ENCODE results near the gene PLK4. TPM values are rescaled to one million over a fixed set of nuclear protein-coding genes. Genes with fewer than 3 reads are reported as not detected.

Gene PLK4
- total and polyA plus RNA-seq, 5 donors from 2014 or later = 1.3 to 13.8 (median 2.8) TPM

- H3K27ac Mint-ChIP-seq = no peak overlapping the region
- no peak overlapping the region for H3K4me3 Mint-ChIP-seq
- no peak overlapping the region for H3K4me3 ChIP-seq (ENCODE audit: low read depth, low read length)
- no peak overlapping the region for H3K27ac ChIP-seq (ENCODE audit: insufficient read depth, low read length, poor library complexity, severe bottlenecking)
- H3K4me1 ChIP-seq (ENCODE audit: control insufficient read depth, insufficient read depth, low read length, poor library complexity, severe bottlenecking) = no peaks in the 10 kb centered on the region
- H3K36me3 ChIP-seq (ENCODE audit: control insufficient read depth, insufficient read depth, low read length) = no peaks in the 10 kb centered on the region
- peaks cover 21% of the 10 kb centered on the region for H3K36me3 Mint-ChIP-seq
- H3K9me3 ChIP-seq (ENCODE audit: control insufficient read depth in 2 of 2, low read length in 2 of 2) = peaks cover 33 to 60% of the 10 kb centered on the region in 2 experiments
- no peak for DNase-seq
- no peaks in the 10 kb centered on the region for H3K27me3 Mint-ChIP-seq
- ATAC-seq (ENCODE audit: low read depth in 2 of 2) = no peak
- no peaks in the 10 kb centered on the region for H3K27me3 ChIP-seq (ENCODE audit: control insufficient read depth, insufficient read depth, low read length)
- peaks cover 0 to 7% (median 0%) of the 10 kb centered on the region in 4 donors for H3K4me1 Mint-ChIP-seq
- peaks cover 2 to 53% (median 27%) of the 10 kb centered on the region in 7 donors for H3K9me3 Mint-ChIP-seq
These were observed 28.0 kb upstream of the PLK4 start for GRCh38 chr4:127852661-127853060.

GRCh38 chr4:127856196-127856812 is 24.4 kb upstream of the PLK4 start:
- DNase-seq (no peak), ATAC-seq (ENCODE audit: low read depth in 2 of 2) (no peak)
- no peaks in the 10 kb centered on the region for H3K27me3 Mint-ChIP-seq
- Histone ChIP-seq H3K4me3 (ENCODE audit: low read depth, low read length) (no peak overlapping the region), H3K27ac (ENCODE audit: insufficient read depth, low read length, poor library complexity, severe bottlenecking) (no peak overlapping the region), H3K36me3 (ENCODE audit: control insufficient read depth, insufficient read depth, low read length) (no peaks in the 10 kb centered on the region), H3K27me3 (ENCODE audit: control insufficient read depth, insufficient read depth, low read length) (no peaks in the 10 kb centered on the region), H3K9me3 (ENCODE audit: control insufficient read depth in 2 of 2, low read length in 2 of 2) (peaks cover 13 to 25% of the 10 kb centered on the region in 2 experiments), H3K4me1 (ENCODE audit: control insufficient read depth, insufficient read depth, low read length, poor library complexity, severe bottlenecking) (no peaks in the 10 kb centered on the region)
- peaks cover 2 to 44% (median 18%) of the 10 kb centered on the region in 7 donors for H3K9me3 Mint-ChIP-seq
- peaks cover 0 to 11% (median 3%) of the 10 kb centered on the region in 4 donors for H3K4me1 Mint-ChIP-seq
- peaks cover 23% of the 10 kb centered on the region for H3K36me3 Mint-ChIP-seq
- H3K27ac Mint-ChIP-seq = no peak overlapping the region
- no peak overlapping the region for H3K4me3 Mint-ChIP-seq

- H3K4me1 Mint-ChIP-seq = peaks cover 0 to 11% (median 3%) of the 10 kb centered on the region in 4 donors
- no peak overlapping the region for H3K27ac ChIP-seq (ENCODE audit: insufficient read depth, low read length, poor library complexity, severe bottlenecking)
- H3K36me3 ChIP-seq (ENCODE audit: control insufficient read depth, insufficient read depth, low read length) = no peaks in the 10 kb centered on the region
- ATAC-seq (ENCODE audit: low read depth in 2 of 2) = no peak
- H3K27me3 ChIP-seq (ENCODE audit: control insufficient read depth, insufficient read depth, low read length) = no peaks in the 10 kb centered on the region
- H3K4me3 Mint-ChIP-seq = no peak overlapping the region
- no peaks in the 10 kb centered on the region for H3K27me3 Mint-ChIP-seq
- H3K4me1 ChIP-seq (ENCODE audit: control insufficient read depth, insufficient read depth, low read length, poor library complexity, severe bottlenecking) = no peaks in the 10 kb centered on the region
- peaks cover 20% of the 10 kb centered on the region for H3K36me3 Mint-ChIP-seq
- peaks cover 10 to 20% of the 10 kb centered on the region in 2 experiments for H3K9me3 ChIP-seq (ENCODE audit: control insufficient read depth in 2 of 2, low read length in 2 of 2)
- DNase-seq = no peak
- no peak overlapping the region for H3K4me3 ChIP-seq (ENCODE audit: low read depth, low read length)
- H3K27ac Mint-ChIP-seq = no peak overlapping the region
- H3K9me3 Mint-ChIP-seq = peaks cover 2 to 44% (median 13%) of the 10 kb centered on the region in 7 donors
These were observed 23.8 kb upstream of the PLK4 start for GRCh38 chr4:127856813-127857447.

- Mint-ChIP-seq H3K36me3 (peaks cover 17% of the 10 kb centered on the region), H3K27ac (no peak overlapping the region), H3K9me3 (peaks cover 2 to 44% (median 13%) of the 10 kb centered on the region in 7 donors)
These were observed 23.1 kb upstream of the PLK4 start for GRCh38 chr4:127857641-127858040.

GRCh38 chr4:127868196-127868595 is 12.5 kb upstream of the PLK4 start:
- Histone ChIP-seq H3K9me3 (ENCODE audit: control insufficient read depth in 2 of 2, low read length in 2 of 2) (no peaks in the 10 kb centered on the region), H3K27ac (ENCODE audit: insufficient read depth, low read length, poor library complexity, severe bottlenecking) (no peak overlapping the region), H3K27me3 (ENCODE audit: control insufficient read depth, insufficient read depth, low read length) (no peaks in the 10 kb centered on the region), H3K36me3 (ENCODE audit: control insufficient read depth, insufficient read depth, low read length) (no peaks in the 10 kb centered on the region), H3K4me3 (ENCODE audit: low read depth, low read length) (no peak overlapping the region), H3K4me1 (ENCODE audit: control insufficient read depth, insufficient read depth, low read length, poor library complexity, severe bottlenecking) (no peaks in the 10 kb centered on the region)
- DNase-seq (no peak), ATAC-seq (ENCODE audit: low read depth in 2 of 2) (no peak)
- Mint-ChIP-seq H3K4me3 (no peak overlapping the region), H3K4me1 (peaks cover 0 to 4% (median 0%) of the 10 kb centered on the region in 4 donors), H3K9me3 (peaks cover 0 to 3% (median 0%) of the 10 kb centered on the region in 7 donors), H3K27ac (no peak overlapping the region), H3K36me3 (no peaks in the 10 kb centered on the region), H3K27me3 (no peaks in the 10 kb centered on the region)

More at GRCh38 chr4:127857641-127858040, 23.1 kb upstream of the PLK4 start:
- Mint-ChIP-seq H3K4me1 (peaks cover 0 to 11% (median 3%) of the 10 kb centered on the region in 4 donors), H3K4me3 (no peak overlapping the region), H3K27me3 (no peaks in the 10 kb centered on the region)
- H3K4me3 ChIP-seq (ENCODE audit: low read depth, low read length) = no peak overlapping the region
- H3K4me1 ChIP-seq (ENCODE audit: control insufficient read depth, insufficient read depth, low read length, poor library complexity, severe bottlenecking) = no peaks in the 10 kb centered on the region
- H3K9me3 ChIP-seq (ENCODE audit: control insufficient read depth in 2 of 2, low read length in 2 of 2) = peaks cover 4 to 13% of the 10 kb centered on the region in 2 experiments
- H3K27ac ChIP-seq (ENCODE audit: insufficient read depth, low read length, poor library complexity, severe bottlenecking) = no peak overlapping the region
- no peaks in the 10 kb centered on the region for H3K36me3 ChIP-seq (ENCODE audit: control insufficient read depth, insufficient read depth, low read length)
- H3K27me3 ChIP-seq (ENCODE audit: control insufficient read depth, insufficient read depth, low read length) = no peaks in the 10 kb centered on the region
- no peak for ATAC-seq (ENCODE audit: low read depth in 2 of 2)
- DNase-seq = no peak

GRCh38 chr4:127870281-127870680 is 10.4 kb upstream of the PLK4 start:
- H3K27ac ChIP-seq (ENCODE audit: insufficient read depth, low read length, poor library complexity, severe bottlenecking) = no peak overlapping the region
- H3K4me3 ChIP-seq (ENCODE audit: low read depth, low read length) = no peak overlapping the region
- no peaks in the 10 kb centered on the region for H3K4me1 ChIP-seq (ENCODE audit: control insufficient read depth, insufficient read depth, low read length, poor library complexity, severe bottlenecking)
- no peaks in the 10 kb centered on the region for H3K27me3 ChIP-seq (ENCODE audit: control insufficient read depth, insufficient read depth, low read length)
- DNase-seq = no peak
- peaks cover 0 to 1% (median 0%) of the 10 kb centered on the region in 7 donors for H3K9me3 Mint-ChIP-seq
- H3K9me3 ChIP-seq (ENCODE audit: control insufficient read depth in 2 of 2, low read length in 2 of 2) = no peaks in the 10 kb centered on the region
- H3K27ac Mint-ChIP-seq = no peak overlapping the region
- no peaks in the 10 kb centered on the region for H3K36me3 Mint-ChIP-seq
- ATAC-seq (ENCODE audit: low read depth in 2 of 2) = no peak
- H3K4me1 Mint-ChIP-seq = peaks cover 0 to 5% (median 2%) of the 10 kb centered on the region in 4 donors
- H3K4me3 Mint-ChIP-seq = no peak overlapping the region
- no peaks in the 10 kb centered on the region for H3K27me3 Mint-ChIP-seq
- no peaks in the 10 kb centered on the region for H3K36me3 ChIP-seq (ENCODE audit: control insufficient read depth, insufficient read depth, low read length)

- Histone ChIP-seq H3K36me3 (ENCODE audit: control insufficient read depth, insufficient read depth, low read length) (no peaks in the 10 kb centered on the region), H3K27ac (ENCODE audit: insufficient read depth, low read length, poor library complexity, severe bottlenecking) (no peak overlapping the region), H3K27me3 (ENCODE audit: control insufficient read depth, insufficient read depth, low read length) (no peaks in the 10 kb centered on the region), H3K4me3 (ENCODE audit: low read depth, low read length) (no peak overlapping the region), H3K9me3 (ENCODE audit: control insufficient read depth in 2 of 2, low read length in 2 of 2) (no peaks in the 10 kb centered on the region), H3K4me1 (ENCODE audit: control insufficient read depth, insufficient read depth, low read length, poor library complexity, severe bottlenecking) (no peaks in the 10 kb centered on the region)
- Mint-ChIP-seq H3K9me3 (peaks cover 0 to 1% (median 0%) of the 10 kb centered on the region in 7 donors), H3K27me3 (no peaks in the 10 kb centered on the region), H3K36me3 (no peaks in the 10 kb centered on the region), H3K27ac (peak overlapping the region in 1 of 3 donors; percentile 22), H3K4me3 (peak overlapping the region in 1 of 4 donors; percentile 21), H3K4me1 (peaks cover 0 to 5% (median 2%) of the 10 kb centered on the region in 4 donors)
- DNase-seq (no peak), ATAC-seq (ENCODE audit: low read depth in 2 of 2) (no peak)
These were observed 10.0 kb upstream of the PLK4 start for GRCh38 chr4:127870688-127871087.
